Measurements from ENCODE around the gene AOPEP. TPM values are rescaled to one million over a fixed set of nuclear protein-coding genes. Genes with fewer than 3 reads are reported as not detected.

Gene AOPEP
- total RNA-seq, 1 donor from 2014 or later: 24.8 TPM

- Mint-ChIP-seq H3K27me3 (ENCODE audit: low read depth) (no peaks in the 10 kb centered on the region), H3K4me3 (no peak overlapping the region), H3K36me3 (ENCODE audit: low read depth) (no peaks in the 10 kb centered on the region), H3K27ac (ENCODE audit: unreplicated experiment) (no peak overlapping the region), H3K4me1 (peaks cover 49% of the 10 kb centered on the region), H3K9me3 (no peaks in the 10 kb centered on the region)
- no peak for TF ChIP-seq CTCF (conservative IDR thresholded peaks at IDR 0.05)
- DNase-seq (ENCODE audit: low read depth, low spot score): no peak
Measured at GRCh38 chr9:94979904-94980507, 253.5 kb downstream of the AOPEP start.

- Mint-ChIP-seq H3K4me3 (no peak overlapping the region), H3K4me1 (peaks cover 49% of the 10 kb centered on the region), H3K9me3 (no peaks in the 10 kb centered on the region), H3K27me3 (ENCODE audit: low read depth) (no peaks in the 10 kb centered on the region), H3K36me3 (ENCODE audit: low read depth) (no peaks in the 10 kb centered on the region), H3K27ac (ENCODE audit: unreplicated experiment) (peak overlapping the region; percentile 76)
- TF ChIP-seq CTCF (conservative IDR thresholded peaks at IDR 0.05): peak; percentile 32
- DNase-seq (ENCODE audit: low read depth, low spot score): no peak
Measured at GRCh38 chr9:94980947-94981722, 254.6 kb downstream of the AOPEP start.

GRCh38 chr9:94981723-94982090, 255.2 kb downstream of the AOPEP start:
- no peak for TF ChIP-seq CTCF (conservative IDR thresholded peaks at IDR 0.05)
- H3K4me1 Mint-ChIP-seq: peaks cover 49% of the 10 kb centered on the region
- no peaks in the 10 kb centered on the region for H3K9me3 Mint-ChIP-seq
- no peak overlapping the region for H3K4me3 Mint-ChIP-seq
- no peaks in the 10 kb centered on the region for H3K27me3 Mint-ChIP-seq (ENCODE audit: low read depth)
- DNase-seq (ENCODE audit: low read depth, low spot score): no peak
- H3K36me3 Mint-ChIP-seq (ENCODE audit: low read depth): no peaks in the 10 kb centered on the region
- peak overlapping the region; percentile 14 for H3K27ac Mint-ChIP-seq (ENCODE audit: unreplicated experiment)

GRCh38 chr9:94982211-94982610, 255.7 kb downstream of the AOPEP start:
- peaks cover 46% of the 10 kb centered on the region for H3K4me1 Mint-ChIP-seq
- H3K27ac Mint-ChIP-seq (ENCODE audit: unreplicated experiment): no peak overlapping the region
- H3K27me3 Mint-ChIP-seq (ENCODE audit: low read depth): no peaks in the 10 kb centered on the region
- peaks cover 3% of the 10 kb centered on the region for H3K36me3 Mint-ChIP-seq (ENCODE audit: low read depth)
- no peak overlapping the region for H3K4me3 Mint-ChIP-seq
- no peaks in the 10 kb centered on the region for H3K9me3 Mint-ChIP-seq
- no peak for TF ChIP-seq CTCF (conservative IDR thresholded peaks at IDR 0.05)
- no peak for DNase-seq (ENCODE audit: low read depth, low spot score)

GRCh38 chr9:94983552-94983951, 257.1 kb downstream of the AOPEP start:
- Mint-ChIP-seq H3K27me3 (ENCODE audit: low read depth) (no peaks in the 10 kb centered on the region), H3K27ac (ENCODE audit: unreplicated experiment) (no peak overlapping the region), H3K9me3 (no peaks in the 10 kb centered on the region), H3K4me1 (peaks cover 35% of the 10 kb centered on the region), H3K36me3 (ENCODE audit: low read depth) (peaks cover 10% of the 10 kb centered on the region), H3K4me3 (no peak overlapping the region)
- no peak for DNase-seq (ENCODE audit: low read depth, low spot score)
- TF ChIP-seq CTCF (conservative IDR thresholded peaks at IDR 0.05): no peak
